Spleen (tissue), 7 donors: ENCODE measurements around the gene SPATC1L.

Experiments used
- POLR2A ChIP-seq, 3 donors: fragments of 450-650 bp; IDR thresholded peaks; one replicate each; pipeline ENCODE4 v1.5.1; 2017; ENCODE audit warnings: antibody characterized with exemption in 3 of 3, mild to moderate bottlenecking in 1 of 3
- TF ChIP-seq, protein P1 (sequence below), 11 experiments: fragments of 200-600 bp in 7 of 11; fragments of 450-650 bp in 4 of 11; sonication (generic) in 4 of 11; IDR thresholded peaks in 8 of 11; conservative IDR thresholded peaks in 3 of 11; 1 replicate in 7 of 11; 2 replicates in 4 of 11; pipeline versions ENCODE4 v1.4.0 to v1.8.0; 2016 to 2021; ENCODE audit warnings: antibody characterized with exemption in 11 of 11, inconsistent platforms in 4 of 11, mild to moderate bottlenecking in 1 of 11
- donor health status: DM: no; HTN: no; CAD: no; lungs with moderate emphysema.
- donor health status: DM: no; HTN: no; CAD: no.
- donor health status: DM: no; HTN: no; CAD: no.

DNA sequence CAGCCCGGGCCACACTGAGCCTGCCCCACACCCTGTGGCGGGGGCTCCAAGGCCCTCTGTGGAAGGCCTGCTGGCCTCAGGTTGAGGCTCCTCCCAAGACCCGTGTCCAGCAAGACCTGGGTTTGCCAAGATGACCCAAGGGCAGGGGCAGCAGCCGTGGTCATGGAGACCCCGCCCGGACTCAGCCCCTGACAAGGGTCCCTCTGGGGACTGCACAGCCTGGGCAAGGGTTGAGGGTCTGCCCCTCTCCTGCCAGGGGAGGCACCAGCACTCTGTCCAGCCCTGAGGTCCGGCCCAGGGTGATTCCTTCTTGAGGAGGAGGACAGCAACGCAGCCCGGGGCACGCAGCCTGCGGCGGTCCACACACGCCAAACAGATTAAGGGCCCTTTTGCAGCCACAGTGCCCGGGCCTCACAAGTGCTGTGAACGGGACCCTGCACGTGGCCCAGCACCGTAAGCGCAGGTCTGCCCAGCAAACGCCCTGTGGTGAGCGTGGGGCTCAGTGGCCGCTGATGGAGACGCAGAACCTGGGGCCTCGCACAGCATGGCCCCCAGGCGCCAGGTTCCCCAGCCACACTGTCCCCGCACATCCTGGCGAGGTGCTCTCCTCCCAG is 3.4 kb downstream of the SPATC1L start:
- TF ChIP-seq POLR2A (IDR thresholded peaks at IDR 0.05): no peak
- TF ChIP-seq, protein P1, sequence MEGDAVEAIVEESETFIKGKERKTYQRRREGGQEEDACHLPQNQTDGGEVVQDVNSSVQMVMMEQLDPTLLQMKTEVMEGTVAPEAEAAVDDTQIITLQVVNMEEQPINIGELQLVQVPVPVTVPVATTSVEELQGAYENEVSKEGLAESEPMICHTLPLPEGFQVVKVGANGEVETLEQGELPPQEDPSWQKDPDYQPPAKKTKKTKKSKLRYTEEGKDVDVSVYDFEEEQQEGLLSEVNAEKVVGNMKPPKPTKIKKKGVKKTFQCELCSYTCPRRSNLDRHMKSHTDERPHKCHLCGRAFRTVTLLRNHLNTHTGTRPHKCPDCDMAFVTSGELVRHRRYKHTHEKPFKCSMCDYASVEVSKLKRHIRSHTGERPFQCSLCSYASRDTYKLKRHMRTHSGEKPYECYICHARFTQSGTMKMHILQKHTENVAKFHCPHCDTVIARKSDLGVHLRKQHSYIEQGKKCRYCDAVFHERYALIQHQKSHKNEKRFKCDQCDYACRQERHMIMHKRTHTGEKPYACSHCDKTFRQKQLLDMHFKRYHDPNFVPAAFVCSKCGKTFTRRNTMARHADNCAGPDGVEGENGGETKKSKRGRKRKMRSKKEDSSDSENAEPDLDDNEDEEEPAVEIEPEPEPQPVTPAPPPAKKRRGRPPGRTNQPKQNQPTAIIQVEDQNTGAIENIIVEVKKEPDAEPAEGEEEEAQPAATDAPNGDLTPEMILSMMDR (IDR thresholded peaks at IDR 0.05 in 8 of 11, conservative IDR thresholded peaks at IDR 0.05 in 3 of 11): no peak
